Thyroid gland (tissue), 4 donors: ENCODE measurements around the gene PCDHA1. TPM values are rescaled to one million over a fixed set of nuclear protein-coding genes. Genes with fewer than 3 reads are reported as not detected.

Experiments
- DNase-seq, 2 donors: peaks; one replicate each; pipeline ENCODE4 v3.0.0-alpha.2; 2019
- H3K27ac ChIP-seq, 3 donors: fragments of 200-600 bp; sonication (generic); 1 replicate in 2 of 3; 2 replicates in 1 of 3; pipeline ENCODE4 v1.5.1; 2016 to 2019; ENCODE audit warnings: mild to moderate bottlenecking in 1 of 3, moderate library complexity in 1 of 3
- H3K27me3 ChIP-seq: fragments of 200-600 bp; sonication (generic); one replicate; pipeline ENCODE4 v1.5.1; 2019
- H3K36me3 ChIP-seq, 2 donors: fragments of 200-600 bp; sonication (generic); one replicate each; pipeline ENCODE4 v1.5.1; 2016 to 2019
- H3K4me1 ChIP-seq, 2 donors: fragments of 200-600 bp; sonication (generic); one replicate each; pipeline ENCODE4 v1.5.1; 2017 to 2019
- H3K4me3 ChIP-seq, 3 donors: fragments of 200-600 bp; sonication (generic); replicated peaks in 1 of 3; 1 replicate in 2 of 3; 2 replicates in 1 of 3; pipeline ENCODE4 v1.5.1; 2016; ENCODE audit warnings: mild to moderate bottlenecking in 1 of 3
- H3K9me3 ChIP-seq: fragments of 200-600 bp; sonication (generic); one replicate; pipeline ENCODE4 v1.5.1; 2017
- CTCF ChIP-seq, 6 experiments: fragments of 200-600 bp in 3 of 6; fragments of 450-650 bp in 3 of 6; sonication (generic) in 3 of 6; IDR thresholded peaks; one replicate each; pipeline ENCODE4 v1.5.1; 2016 to 2019; ENCODE audit warnings: antibody characterized with exemption in 6 of 6, mild to moderate bottlenecking in 2 of 6, inconsistent platforms in 1 of 6, moderate library complexity in 1 of 6
- POLR2A ChIP-seq, 2 donors: fragments of 450-650 bp; IDR thresholded peaks; one replicate each; pipeline ENCODE4 v1.6.1; 2017; ENCODE audit warnings: antibody characterized with exemption in 2 of 2, mild to moderate bottlenecking in 2 of 2, moderate library complexity in 1 of 2
- WGBS, 2 donors: methylation state at CpG; one replicate each; pipeline ENCODE4 v1.1.5; 2017; 5-methylcytosine and 5-hydroxymethylcytosine counted together
- intact Hi-C: fragments of 100-400 bp; cut with DNase I; formaldehyde crosslinking; loops from one replicate; pipeline ENCODE4 v1.15.1; 2023
- total RNA-seq, 4 donors: library from RNA; depleted of rRNA; stranded (reverse); fragments of >200 nt; gene quantifications; one replicate each; pipeline ENCODE4 v1.2.3, GENCODE V29; 2016

Gene PCDHA1
- under 1 TPM in 1 of 4 donors, not detected in 3; 0.13 TPM for total RNA-seq

- Histone ChIP-seq H3K27me3 (no peaks in the 10 kb centered on the region), H3K27ac (no peak within 1 kb of the TSS), H3K4me3 (no peak within 1 kb of the TSS), H3K4me1 (no peaks in the 10 kb centered on the region), H3K36me3 (no peaks in the 10 kb centered on the region), H3K9me3 (peaks cover 6% of the 10 kb centered on the region)
- no peak for TF ChIP-seq POLR2A (IDR thresholded peaks at IDR 0.05)
- no peak for TF ChIP-seq CTCF (IDR thresholded peaks at IDR 0.05)
- intact Hi-C loops = no loop called here
- WGBS, 2 donors = 19 to 22% methylated on average over 28 to 29 of the region's 29 CpGs
- no peak for DNase-seq
These were observed at the start of gene PCDHA1 for GRCh38 chr5:140785905-140786686. PCDHA1 (plus strand) TSS chr5:140786140.

- TF ChIP-seq POLR2A (IDR thresholded peaks at IDR 0.05) = no peak
- no peak for TF ChIP-seq CTCF (IDR thresholded peaks at IDR 0.05)
- intact Hi-C loops = no loop called here
- Histone ChIP-seq H3K36me3 (no peaks in the 10 kb centered on the region), H3K27ac (no peak overlapping the region), H3K4me1 (no peaks in the 10 kb centered on the region), H3K27me3 (no peaks in the 10 kb centered on the region), H3K9me3 (no peaks in the 10 kb centered on the region), H3K4me3 (no peak overlapping the region)
- 79 to 80% methylated on average over 1 of the region's 1 CpG for WGBS, 2 donors
- no peak for DNase-seq
These were observed 48.5 kb upstream of the PCDHA1 start for GRCh38 chr5:140737486-140737885.

GRCh38 chr5:140741967-140742366, 44.0 kb upstream of the PCDHA1 start:
- Histone ChIP-seq H3K27ac (no peak overlapping the region), H3K27me3 (no peaks in the 10 kb centered on the region), H3K4me1 (no peaks in the 10 kb centered on the region), H3K4me3 (no peak overlapping the region), H3K9me3 (no peaks in the 10 kb centered on the region), H3K36me3 (no peaks in the 10 kb centered on the region)
- 68 to 89% methylated on average over 1 of the region's 1 CpG for WGBS, 2 donors
- TF ChIP-seq CTCF (IDR thresholded peaks at IDR 0.05) (no peak), POLR2A (IDR thresholded peaks at IDR 0.05) (no peak)
- intact Hi-C loops = no loop called here
- DNase-seq = no peak

GRCh38 chr5:140753561-140753960, 32.4 kb upstream of the PCDHA1 start:
- Histone ChIP-seq H3K36me3 (no peaks in the 10 kb centered on the region), H3K9me3 (no peaks in the 10 kb centered on the region), H3K27ac (no peak overlapping the region), H3K27me3 (no peaks in the 10 kb centered on the region), H3K4me3 (no peak overlapping the region), H3K4me1 (no peaks in the 10 kb centered on the region)
- TF ChIP-seq POLR2A (IDR thresholded peaks at IDR 0.05) (no peak), CTCF (IDR thresholded peaks at IDR 0.05) (no peak)
- intact Hi-C loops = no loop called here
- 80 to 86% methylated on average over 4 of the region's 5 CpGs for WGBS, 2 donors
- no peak for DNase-seq

- no peak for DNase-seq
- Histone ChIP-seq H3K36me3 (no peaks in the 10 kb centered on the region), H3K4me1 (no peaks in the 10 kb centered on the region), H3K27ac (no peak overlapping the region), H3K27me3 (no peaks in the 10 kb centered on the region), H3K9me3 (no peaks in the 10 kb centered on the region), H3K4me3 (no peak overlapping the region)
- TF ChIP-seq CTCF (IDR thresholded peaks at IDR 0.05) (no peak), POLR2A (IDR thresholded peaks at IDR 0.05) (no peak)
- WGBS, 2 donors = 87 to 89% methylated on average over 2 of the region's 2 CpGs
- intact Hi-C loops = no loop called here
These were observed 21.6 kb upstream of the PCDHA1 start for GRCh38 chr5:140764177-140764973.
